Mononuclear cell (primary cell): ENCODE measurements around the gene ROS1. TPM values are rescaled to one million over a fixed set of nuclear protein-coding genes. Genes with fewer than 3 reads are reported as not detected.
"Not testable (repeated sequence)": the region's sequence is repeated elsewhere in the genome, so short reads cannot be mapped to it uniquely, and the experiment has no call there.

ENCODE experiments used
- H3K27me3 ChIP-seq: 2 replicates; pipeline ENCODE4 v1.6.0; 2011; ENCODE audit warnings: low read length, control low read depth; ENCODE audit not compliant: insufficient read depth
- H3K4me1 ChIP-seq: 2 replicates; pipeline ENCODE4 v1.5.1; 2011; ENCODE audit warnings: mild to moderate bottlenecking, low read length, control low read depth; ENCODE audit not compliant: insufficient read depth
- H3K4me3 ChIP-seq: 2 replicates; pipeline ENCODE4 v1.5.1; 2011; ENCODE audit warnings: mild to moderate bottlenecking, low read length, moderate library complexity
- H3K9me3 ChIP-seq: 2 replicates; pipeline ENCODE4 v1.5.1; 2011; ENCODE audit warnings: low read depth, mild to moderate bottlenecking, control low read depth, low read length
- total RNA-seq: library from RNA; depleted of rRNA; stranded (reverse); fragments of >200 nt; gene quantifications from one replicate; pipeline ENCODE4 v1.2.3, GENCODE V29; 2012

The ROS1 gene
- total RNA-seq, 1 donor = not detected

DNA sequence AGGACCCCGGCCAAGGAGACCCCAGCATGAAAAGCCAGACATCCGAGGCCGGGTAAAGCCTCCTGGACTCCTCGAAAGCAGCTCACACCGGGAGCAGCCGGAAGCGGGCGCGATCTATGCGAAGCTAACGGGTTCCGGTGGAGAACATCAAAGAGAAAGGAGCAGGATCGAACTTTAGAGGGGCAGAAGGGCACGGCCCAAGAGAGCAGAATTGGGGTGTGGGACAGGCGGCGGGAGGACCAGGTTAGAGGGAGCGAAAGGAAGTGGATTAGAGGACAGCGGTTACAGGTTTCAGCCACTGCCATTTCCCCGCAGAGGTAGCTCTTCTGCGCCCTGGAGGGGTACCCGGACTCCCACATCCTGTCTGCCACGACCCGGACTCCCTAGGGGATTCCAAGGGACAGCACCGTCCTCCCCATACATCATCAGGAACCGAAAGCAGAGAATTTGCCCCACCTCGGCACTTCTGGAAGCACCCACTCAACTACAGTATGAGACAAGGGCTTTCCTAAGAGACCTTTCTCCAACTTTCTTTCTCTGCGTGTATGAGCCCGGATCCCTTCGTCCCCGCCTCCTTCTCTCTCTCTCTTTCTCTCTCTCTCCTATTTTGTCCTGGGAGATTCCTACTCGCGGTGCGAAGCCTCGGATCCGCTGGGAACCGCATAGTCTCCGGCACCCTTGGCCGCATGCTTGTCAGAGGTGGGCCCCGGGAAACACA lies 160.9 kb downstream of the ROS1 start:
- H3K27me3 ChIP-seq = peaks cover 86% of the 10 kb centered on the region
- H3K4me3 ChIP-seq = no peak overlapping the region
- no peaks in the 10 kb centered on the region for H3K4me1 ChIP-seq
- no peaks in the 10 kb centered on the region for H3K9me3 ChIP-seq

DNA sequence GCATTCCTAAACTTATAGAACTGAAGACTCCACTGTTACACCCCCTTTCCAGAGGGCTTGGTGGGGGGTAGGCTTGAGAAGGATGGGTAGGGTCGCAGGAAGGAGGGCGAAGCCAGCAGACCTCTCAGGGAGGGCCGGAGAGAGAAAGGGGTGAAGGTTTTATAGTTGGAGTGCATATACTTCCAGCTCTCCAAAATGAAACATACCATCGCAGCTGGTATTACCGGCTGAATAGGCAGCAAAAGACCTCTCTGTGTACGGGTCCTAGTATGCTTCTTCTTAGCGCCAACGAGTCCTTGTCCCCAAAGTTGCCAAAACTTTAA lies 161.4 kb downstream of the ROS1 start:
- Histone ChIP-seq H3K4me3 (no peak overlapping the region), H3K9me3 (no peaks in the 10 kb centered on the region), H3K27me3 (peaks cover 81% of the 10 kb centered on the region), H3K4me1 (no peaks in the 10 kb centered on the region)

DNA sequence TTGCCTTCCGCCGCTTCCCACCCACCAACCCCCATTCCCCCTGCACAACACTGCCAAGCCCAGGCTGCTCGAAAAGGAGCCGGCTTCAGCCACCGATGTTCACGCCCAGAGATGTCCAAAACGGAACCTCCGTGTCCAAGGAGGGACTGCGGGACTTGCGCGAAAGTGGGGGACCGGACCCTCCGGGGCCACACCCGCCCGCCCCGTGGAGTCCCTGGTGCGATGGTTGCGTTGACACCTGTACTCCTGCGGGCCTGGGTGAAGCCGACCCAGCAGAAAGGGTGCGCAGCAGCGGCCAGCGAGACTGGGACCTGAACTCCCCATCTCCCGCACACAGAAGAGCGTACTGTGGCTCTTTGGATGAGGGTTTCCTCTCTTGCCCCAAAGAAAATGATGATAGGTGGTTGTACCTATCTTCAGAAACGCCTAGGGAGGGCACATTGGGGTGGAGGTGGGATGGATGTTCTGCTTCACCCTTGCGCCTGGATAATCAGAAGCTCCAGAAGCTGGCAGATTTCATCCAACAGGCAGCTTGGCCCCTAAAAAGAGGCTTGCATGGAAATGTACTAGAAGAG lies 162.3 kb downstream of the ROS1 start:
- no peaks in the 10 kb centered on the region for H3K4me1 ChIP-seq
- H3K4me3 ChIP-seq = no peak overlapping the region
- H3K27me3 ChIP-seq = peaks cover 72% of the 10 kb centered on the region
- H3K9me3 ChIP-seq = no peaks in the 10 kb centered on the region

DNA sequence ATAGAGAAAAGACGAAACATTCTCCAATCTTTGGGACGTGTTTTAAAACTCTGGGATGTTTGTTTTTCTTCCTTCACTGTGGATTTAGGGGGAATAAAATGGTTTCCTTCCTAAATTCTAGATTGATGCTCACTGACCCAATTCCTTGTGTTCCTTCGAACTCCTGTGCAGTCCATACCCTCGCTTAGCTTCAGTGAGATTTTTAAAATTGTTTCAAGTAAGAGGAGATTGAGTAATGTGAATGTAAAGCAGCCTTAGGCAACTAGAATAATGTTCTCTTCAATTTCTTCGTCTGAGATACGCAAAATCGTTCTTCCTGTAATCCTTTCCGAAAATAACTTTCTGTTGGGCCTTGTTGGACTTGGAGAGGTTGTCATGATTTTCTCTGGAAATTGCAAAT lies 162.9 kb downstream of the ROS1 start:
- peaks cover 65% of the 10 kb centered on the region for H3K27me3 ChIP-seq
- no peaks in the 10 kb centered on the region for H3K4me1 ChIP-seq
- no peak overlapping the region for H3K4me3 ChIP-seq
- H3K9me3 ChIP-seq = no peaks in the 10 kb centered on the region

DNA sequence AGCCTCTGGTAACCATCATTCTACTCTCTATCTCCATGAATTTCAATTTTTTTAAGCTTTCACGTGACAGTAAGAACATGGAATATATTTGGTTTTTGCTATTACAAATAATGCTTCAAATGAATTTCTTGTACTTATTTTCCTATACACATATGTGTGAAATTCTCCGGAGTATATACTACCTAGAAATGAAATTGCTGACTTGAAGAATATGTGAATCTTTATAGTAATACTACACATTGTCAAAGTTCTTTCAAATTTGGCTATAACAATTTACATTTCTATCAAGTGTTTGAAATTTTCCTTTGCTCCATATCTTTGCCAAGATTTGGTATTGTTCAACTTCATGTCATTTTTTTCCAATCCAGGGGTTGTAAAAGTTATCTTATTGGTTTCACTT lies 172.0 kb downstream of the ROS1 start:
- no peaks in the 10 kb centered on the region for H3K27me3 ChIP-seq
- H3K4me3 ChIP-seq = no peak overlapping the region
- H3K4me1 ChIP-seq = no peaks in the 10 kb centered on the region
- no peaks in the 10 kb centered on the region for H3K9me3 ChIP-seq

DNA sequence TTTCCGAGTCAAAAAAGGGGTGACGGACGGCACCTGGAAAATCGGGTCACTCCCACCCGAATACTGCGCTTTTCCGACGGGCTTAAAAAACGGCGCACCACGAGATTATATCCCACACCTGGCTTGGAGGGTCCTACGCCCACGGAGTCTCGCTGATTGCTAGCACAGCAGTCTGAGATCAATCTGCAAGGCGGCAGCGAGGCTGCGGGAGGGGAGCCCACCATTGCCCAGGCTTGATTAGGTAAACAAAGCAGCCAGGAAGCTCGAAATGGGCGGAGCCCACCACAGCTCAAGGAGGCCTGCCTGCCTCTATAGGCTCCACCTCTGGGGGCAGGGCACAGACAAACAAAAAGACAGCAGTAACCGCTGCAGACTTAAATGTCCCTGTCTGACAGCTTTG lies 180.8 kb downstream of the ROS1 start:
- H3K9me3 ChIP-seq, H3K4me3 ChIP-seq, H3K4me1 ChIP-seq, H3K27me3 ChIP-seq: not testable (repeated sequence)

DNA sequence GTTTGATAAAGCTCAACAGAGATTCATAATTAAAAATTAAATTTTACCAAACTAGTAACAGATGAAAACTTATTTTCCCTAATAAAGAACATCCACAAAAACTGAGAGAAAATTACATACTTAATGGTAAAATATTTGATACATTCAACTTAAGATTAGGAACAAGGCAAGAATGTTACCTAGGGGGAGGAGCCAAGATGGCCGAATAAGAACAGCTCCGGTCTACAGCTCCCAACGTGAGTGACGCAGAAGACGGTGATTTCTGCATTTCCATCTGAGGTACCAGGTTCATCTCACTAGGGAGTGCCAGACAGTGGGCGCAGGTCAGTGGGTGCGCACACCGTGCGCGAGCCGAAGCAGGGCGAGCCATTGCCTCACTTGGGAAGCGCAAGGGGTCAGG lies 181.2 kb downstream of the ROS1 start:
- H3K4me3 ChIP-seq, H3K27me3 ChIP-seq, H3K4me1 ChIP-seq, H3K9me3 ChIP-seq: not testable (repeated sequence)

Other genes starting within 250 kb of the ROS1 start
- 0.10 TPM for gene VGLL2, start 160.4 kb downstream of the ROS1 start, total RNA-seq
- gene DCBLD1, start 56.7 kb upstream of the ROS1 start, total RNA-seq = 3.6 TPM
- gene GOPC, start 176.6 kb upstream of the ROS1 start, total RNA-seq = 8.6 TPM
- gene NUS1, start 249.5 kb upstream of the ROS1 start, total RNA-seq = 20.1 TPM